Fibroblast of the conjunctiva (primary cell): ENCODE results near the gene NEDD4L.
"Not testable (repeated sequence)": the region's sequence is repeated elsewhere in the genome, so short reads cannot be mapped to it uniquely, and the experiment has no call there.

Experiments
- DNase-seq: peaks from one replicate; pipeline ENCODE4 v3.0.0-alpha.2; 2010; ENCODE audit warnings: low read depth

The NEDD4L gene

DNA sequence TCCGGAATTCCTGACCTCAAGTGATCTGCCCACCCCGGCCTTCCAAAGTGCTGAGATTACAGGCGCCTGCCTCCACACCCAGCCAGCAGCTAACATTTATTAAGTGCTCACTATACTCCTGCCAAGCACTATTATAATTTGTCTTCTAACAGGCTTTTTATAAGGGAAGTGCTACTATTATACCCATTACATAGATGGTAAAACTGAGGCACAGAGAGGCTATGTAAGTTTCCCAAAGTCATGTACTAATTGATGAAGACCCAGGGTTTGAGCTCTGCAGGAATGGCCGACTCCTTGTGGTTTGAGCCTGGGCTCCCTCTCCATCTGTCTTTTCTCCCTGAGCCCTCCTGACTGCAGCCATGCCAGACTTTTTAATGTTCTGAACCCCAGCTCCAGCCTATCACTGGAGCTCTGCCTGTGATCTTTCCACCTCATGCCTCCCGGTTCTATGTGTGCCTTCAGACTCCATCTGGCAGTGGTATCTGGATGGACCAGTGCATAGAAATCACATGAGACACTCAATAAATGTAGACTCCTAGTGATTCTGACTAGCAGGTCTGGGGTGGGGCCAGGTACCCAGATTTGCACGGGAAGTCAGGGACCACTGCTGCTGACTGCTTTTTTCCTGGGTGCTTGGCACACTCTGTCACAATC, 197.1 kb downstream of the NEDD4L start:
- DNase-seq: no peak

GRCh38 chr18:58241877-58242276, 197.9 kb downstream of the NEDD4L start:
- peak; percentile 87 for DNase-seq

- no peak for DNase-seq
Measured at GRCh38 chr18:58242435-58242834, 198.4 kb downstream of the NEDD4L start.

- no peak for DNase-seq
Measured at GRCh38 chr18:58242968-58243367, 198.9 kb downstream of the NEDD4L start.

GRCh38 chr18:58243401-58243800, 199.4 kb downstream of the NEDD4L start:
- no peak for DNase-seq

- no peak for DNase-seq
Measured at GRCh38 chr18:58247363-58247834, 203.4 kb downstream of the NEDD4L start.

DNA sequence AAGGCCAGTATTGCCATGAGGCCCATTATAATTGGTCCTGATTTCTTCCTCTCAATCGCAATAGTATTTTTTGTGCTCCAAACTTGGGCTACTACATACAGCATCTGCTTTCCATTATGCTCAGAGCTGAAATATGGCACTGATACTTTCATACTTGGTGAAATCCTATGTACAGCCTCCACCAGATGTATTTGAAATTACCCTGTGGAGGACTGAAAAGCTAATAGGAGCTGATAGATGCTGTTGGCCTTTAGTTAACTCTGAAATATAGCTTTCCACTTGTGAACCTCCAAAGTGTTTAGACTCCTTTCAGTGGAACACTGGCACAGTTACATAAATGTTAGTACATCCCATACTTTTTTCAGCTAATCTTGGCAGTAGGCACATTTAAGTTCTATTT, 205.7 kb downstream of the NEDD4L start:
- peak; percentile 53 for DNase-seq

DNA sequence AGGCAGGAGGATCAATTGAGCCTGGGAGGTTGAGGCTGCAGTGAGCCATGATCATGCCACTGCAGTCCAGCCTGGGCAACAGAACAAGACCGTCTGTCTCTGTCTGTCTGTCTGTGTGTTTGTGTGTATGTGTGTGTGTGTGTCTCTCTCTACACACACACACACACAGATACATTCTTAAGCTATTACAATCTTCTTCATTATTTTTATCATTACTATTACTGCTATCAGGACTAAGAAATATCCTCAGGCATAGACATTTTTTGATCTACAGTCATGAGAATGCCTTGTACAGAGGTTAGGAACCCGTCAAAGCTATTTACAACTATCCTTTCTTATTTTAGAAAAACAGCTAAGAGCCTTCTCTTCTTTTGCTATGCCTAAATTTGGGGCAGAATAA, 207.4 kb downstream of the NEDD4L start:
- DNase-seq: no peak

- DNase-seq: no peak
Measured at GRCh38 chr18:58252166-58252565, 208.1 kb downstream of the NEDD4L start.

DNA sequence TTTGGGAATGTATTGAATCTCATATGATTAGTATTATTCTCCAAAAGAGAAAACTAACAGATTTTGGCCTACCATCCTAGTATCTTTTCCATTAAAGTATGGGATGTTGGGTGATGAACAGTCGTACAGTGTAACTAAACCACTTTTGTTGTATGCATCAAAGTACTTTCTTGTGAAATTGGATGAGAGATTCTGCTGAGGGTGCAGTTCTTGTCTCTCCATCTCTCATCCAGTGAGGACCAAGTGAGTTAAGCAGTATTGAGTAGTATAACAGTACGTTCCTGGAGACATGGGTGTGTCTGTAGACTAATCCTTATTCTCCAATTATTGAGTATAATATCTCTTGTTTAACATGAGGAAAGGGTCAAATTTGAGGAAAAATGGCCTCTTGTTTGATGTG, 209.3 kb downstream of the NEDD4L start:
- no peak for DNase-seq

GRCh38 chr18:58253871-58254270, 209.8 kb downstream of the NEDD4L start:
- no peak for DNase-seq

DNA sequence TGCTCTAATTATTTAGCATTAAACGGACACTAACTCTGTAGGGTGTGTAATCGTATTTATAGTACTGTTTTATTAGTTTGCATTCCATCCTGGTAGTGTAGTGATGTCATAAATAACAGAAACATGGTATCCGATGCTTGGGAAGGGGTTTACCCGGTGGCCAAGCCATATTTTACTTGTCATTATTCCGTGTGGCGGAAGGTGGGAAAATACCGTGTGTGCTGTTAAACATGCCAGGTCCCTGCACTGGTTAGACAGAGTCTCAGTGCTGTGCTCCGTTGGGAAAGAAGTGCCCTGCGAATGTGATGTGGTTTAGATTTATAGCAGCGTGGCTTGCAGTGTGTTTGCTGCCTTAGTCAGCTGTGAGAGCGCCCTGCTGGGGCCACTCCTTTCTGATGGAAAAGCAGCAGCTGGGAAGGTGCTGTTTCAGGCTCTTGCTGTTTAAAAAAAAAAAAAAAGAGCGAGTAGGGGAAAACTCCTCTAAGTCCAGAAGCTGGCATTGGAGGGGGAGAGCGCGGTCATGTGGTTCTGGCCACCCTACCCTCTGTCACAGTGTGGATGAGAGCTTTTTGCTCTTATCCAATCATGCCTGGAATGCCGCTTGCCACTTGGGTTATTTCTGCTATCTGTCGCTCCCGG, 211.0 kb downstream of the NEDD4L start:
- DNase-seq: no peak

- no peak for DNase-seq
Measured at GRCh38 chr18:58255701-58256311, 211.8 kb downstream of the NEDD4L start.

DNA sequence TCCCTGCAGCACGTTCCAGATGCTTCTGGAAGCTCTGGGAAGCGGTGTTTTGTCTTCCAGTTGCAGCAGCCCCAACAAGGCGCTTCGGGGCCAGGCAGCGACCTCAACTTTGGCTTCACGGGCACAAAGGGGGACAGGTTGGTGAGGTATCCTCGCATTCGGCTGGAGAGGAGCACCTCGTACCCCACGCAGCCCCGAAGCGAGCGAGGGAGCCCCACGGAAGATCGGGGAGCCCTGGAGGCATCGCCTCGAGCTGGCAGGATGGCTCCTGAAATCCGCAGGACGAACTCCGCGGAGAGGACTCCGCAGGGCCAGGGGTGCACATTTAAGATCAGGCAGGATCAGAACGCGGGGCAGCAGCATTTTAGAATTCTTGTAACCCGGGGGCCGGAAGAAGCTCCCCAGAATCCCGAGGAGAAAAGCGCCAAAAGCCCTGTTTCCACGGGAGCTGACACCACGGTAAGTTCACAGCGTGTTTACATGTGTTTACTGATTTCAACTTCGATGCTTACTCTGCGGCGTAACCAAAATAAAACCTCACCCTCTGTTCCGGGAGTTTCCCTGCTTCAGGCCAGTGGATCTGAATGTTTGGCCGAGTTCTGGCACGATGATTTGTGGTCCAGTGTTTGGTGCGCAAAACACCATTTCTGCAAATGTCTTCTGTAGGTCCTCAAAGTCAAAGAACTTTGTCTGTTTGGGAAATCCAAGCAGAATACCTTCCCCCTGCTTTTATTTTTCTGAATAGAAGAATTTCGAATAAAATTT, 212.5 kb downstream of the NEDD4L start:
- no peak for DNase-seq

- no peak for DNase-seq
Measured at GRCh38 chr18:58257461-58257860, 213.4 kb downstream of the NEDD4L start.

DNA sequence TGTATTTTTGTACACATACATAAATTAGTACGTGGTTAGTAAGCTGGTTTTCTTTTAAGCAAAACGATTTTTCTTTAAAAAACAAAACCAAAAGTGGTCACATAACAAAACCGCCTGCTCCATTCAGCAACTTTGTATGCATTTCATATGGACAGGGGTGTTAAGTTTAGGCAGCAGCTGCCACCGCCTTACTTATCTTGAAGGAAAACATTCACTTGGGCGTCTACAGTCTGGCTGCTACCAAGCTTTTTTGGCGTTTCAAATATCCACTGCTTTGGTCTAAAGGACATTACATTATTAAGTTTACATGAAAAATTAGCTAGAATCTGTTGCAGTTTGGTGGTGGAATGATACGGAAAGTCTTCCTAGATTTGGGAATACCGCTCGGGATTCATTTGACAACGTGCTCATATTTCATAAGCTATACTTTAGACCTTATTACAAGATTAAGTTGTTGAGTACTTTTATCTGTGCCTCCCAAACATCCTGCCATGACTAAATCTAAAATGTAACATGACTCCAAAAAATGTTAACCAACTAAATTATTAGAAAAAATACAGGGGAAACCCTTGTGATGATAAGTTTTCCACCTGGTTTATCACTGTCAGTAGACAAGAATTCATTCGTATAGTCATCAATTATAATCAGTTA, 214.8 kb downstream of the NEDD4L start:
- DNase-seq: no peak

DNA sequence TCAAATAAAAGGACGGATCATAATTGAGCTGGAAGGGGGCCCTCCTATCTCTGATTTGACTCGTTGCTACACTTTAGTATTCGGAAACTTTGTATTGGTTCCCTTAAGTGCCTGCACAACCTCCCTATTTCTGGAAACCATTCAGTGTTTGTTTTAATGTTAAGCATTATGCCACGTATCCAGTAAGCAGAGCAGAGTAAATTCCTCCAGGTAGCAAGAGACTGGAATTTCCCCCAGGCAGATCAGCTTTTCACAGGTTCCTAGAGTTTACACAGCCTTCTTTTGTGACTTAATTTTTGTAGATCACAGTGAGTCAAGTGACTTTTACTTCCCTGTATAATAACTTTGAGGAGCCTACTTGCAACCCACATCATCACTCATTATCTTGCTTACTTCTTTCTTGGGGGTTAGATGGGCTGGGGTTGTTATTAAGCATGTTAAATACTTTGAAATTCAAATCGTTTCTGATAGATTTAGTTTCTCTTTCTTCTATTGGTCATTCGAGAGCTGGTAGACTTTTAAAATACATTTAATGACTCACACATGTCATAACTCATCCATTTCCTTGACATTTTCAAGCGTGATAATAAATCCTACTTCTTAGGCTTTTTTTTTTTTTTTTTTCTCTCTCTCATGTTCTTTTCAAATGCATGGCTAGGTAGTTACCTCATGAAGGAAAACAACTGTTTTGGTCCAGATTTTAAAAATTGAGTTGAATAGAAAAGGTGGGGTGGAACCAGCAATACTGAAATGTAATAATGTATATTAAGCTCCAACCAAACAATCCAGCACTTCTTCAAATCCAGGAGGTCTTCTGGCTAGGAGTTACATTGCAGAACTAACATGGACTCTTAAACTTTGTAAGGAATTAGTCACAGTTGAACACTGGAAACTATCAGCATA, 219.3 kb downstream of the NEDD4L start:
- no peak for DNase-seq

GRCh38 chr18:58264075-58264474, 220.0 kb downstream of the NEDD4L start:
- DNase-seq: no peak

DNA sequence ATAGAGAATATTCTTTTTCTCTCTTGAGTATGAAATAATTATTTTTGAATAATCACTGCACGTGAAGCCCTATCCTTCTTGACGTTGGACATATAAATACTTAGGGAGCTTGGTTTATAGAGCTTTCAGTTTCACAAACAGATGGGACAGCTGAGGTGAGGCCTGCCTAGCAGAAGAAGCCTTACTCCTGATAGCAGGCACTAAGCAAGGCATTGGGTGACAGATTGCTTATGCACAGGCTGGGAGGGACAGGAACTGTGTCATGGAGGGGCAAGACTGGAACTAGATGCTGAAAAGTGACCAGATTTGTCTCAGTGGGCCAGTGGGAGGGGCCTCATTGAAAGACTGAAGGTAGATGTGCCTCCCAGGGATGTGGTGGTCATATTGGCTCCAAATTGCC, 220.8 kb downstream of the NEDD4L start:
- no peak for DNase-seq

GRCh38 chr18:58265489-58265888, 221.5 kb downstream of the NEDD4L start:
- DNase-seq: not testable (repeated sequence)

DNA sequence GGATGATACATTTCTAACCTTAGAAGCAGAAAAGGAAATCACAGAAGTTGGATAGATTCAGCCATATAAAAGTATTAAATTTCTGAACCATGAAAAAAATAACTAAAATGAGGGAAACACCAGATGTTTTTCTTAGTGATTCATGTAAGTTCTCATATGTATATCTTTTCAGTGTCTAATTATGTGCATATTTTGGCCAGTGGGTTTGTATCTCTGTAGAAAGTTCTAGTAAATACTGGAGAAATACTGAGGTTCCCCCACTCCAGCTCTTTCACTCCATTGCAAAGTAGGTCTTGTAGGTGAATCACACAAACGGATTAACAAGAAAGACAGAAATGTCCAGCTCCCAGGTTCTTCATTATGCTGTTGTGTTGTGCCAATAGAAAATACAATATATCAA, 222.3 kb downstream of the NEDD4L start:
- no peak for DNase-seq
